Fibroblast of mammary gland (primary cell): Measurements from ENCODE around the gene DCDC2C.

Experiments
- DNase-seq: peaks from one replicate; pipeline ENCODE4 v3.0.0-alpha.2; 2010; ENCODE audit warnings: low read depth
- H3K4me3 ChIP-seq: 2 replicates; pipeline ENCODE4 v1.5.1; 2011; ENCODE audit warnings: low read depth, mild to moderate bottlenecking, low read length, moderate library complexity; ENCODE audit not compliant: control insufficient read depth
- CTCF ChIP-seq: conservative IDR thresholded peaks from 2 replicates; pipeline ENCODE4 v1.5.1; 2011; ENCODE audit warnings: low read depth, low read length, inconsistent platforms; ENCODE audit not compliant: control insufficient read depth, insufficient read depth

Gene DCDC2C

GRCh38 chr2:3727397-3728045, 24.1 kb downstream of the DCDC2C start:
- no peak for TF ChIP-seq CTCF
- no peak for DNase-seq

GRCh38 chr2:3728104-3729054, 25.0 kb downstream of the DCDC2C start:
- DNase-seq, result peak; percentile 58
- H3K4me3 ChIP-seq, result no peak overlapping the region
- peak; percentile 54 for TF ChIP-seq CTCF

More at GRCh38 chr2:3727397-3728045, 24.1 kb downstream of the DCDC2C start:
- no peak overlapping the region for H3K4me3 ChIP-seq

- H3K4me3 ChIP-seq, result no peak overlapping the region
- TF ChIP-seq CTCF, result no peak
- DNase-seq, result no peak
Measured at GRCh38 chr2:3729055-3729448, 25.7 kb downstream of the DCDC2C start.

GRCh38 chr2:3729786-3730185, 26.4 kb downstream of the DCDC2C start:
- H3K4me3 ChIP-seq, result no peak overlapping the region
- no peak for TF ChIP-seq CTCF
- DNase-seq, result no peak

- TF ChIP-seq CTCF, result no peak
- H3K4me3 ChIP-seq, result no peak overlapping the region
- DNase-seq, result peak; percentile 14
Measured at GRCh38 chr2:3730646-3731045, 27.3 kb downstream of the DCDC2C start.

GRCh38 chr2:3731829-3732228, 28.5 kb downstream of the DCDC2C start:
- DNase-seq, result no peak
- no peak for TF ChIP-seq CTCF
- no peak overlapping the region for H3K4me3 ChIP-seq
